Muscle layer of duodenum (tissue), 2 donors: ENCODE measurements around the gene CGB5.
"Not testable (repeated sequence)": the region's sequence is repeated elsewhere in the genome, so short reads cannot be mapped to it uniquely, and the experiment has no call there.

Experiments
- H3K27ac ChIP-seq: one replicate; pipeline ENCODE4 v1.7.0; 2013; ENCODE audit warnings: mild to moderate bottlenecking, low read length
- H3K27me3 ChIP-seq: one replicate; pipeline ENCODE4 v1.7.0; 2013; ENCODE audit warnings: low read depth, mild to moderate bottlenecking, control low read depth, low read length
- H3K36me3 ChIP-seq, 2 donors: one replicate each; pipeline ENCODE4 v1.7.0; 2013; ENCODE audit warnings: low read length in 2 of 2, control low read depth in 1 of 2, mild to moderate bottlenecking in 1 of 2; ENCODE audit not compliant: insufficient read depth in 2 of 2, control insufficient read depth in 1 of 2
- H3K4me1 ChIP-seq, 2 donors: one replicate each; pipeline ENCODE4 v1.7.0; 2013; ENCODE audit warnings: low read length in 2 of 2, mild to moderate bottlenecking in 2 of 2, control low read depth in 1 of 2, moderate library complexity in 1 of 2; ENCODE audit not compliant: insufficient read depth in 2 of 2, control insufficient read depth in 1 of 2
- H3K4me3 ChIP-seq, 2 donors: one replicate each; pipeline ENCODE4 v1.7.0; 2013; ENCODE audit warnings: low read length in 2 of 2, low read depth in 1 of 2, mild to moderate bottlenecking in 1 of 2
- H3K9me3 ChIP-seq, 2 donors: one replicate each; pipeline ENCODE4 v1.7.0; 2013; ENCODE audit warnings: low read length in 2 of 2, control low read depth in 1 of 2, mild to moderate bottlenecking in 1 of 2; ENCODE audit not compliant: control insufficient read depth in 1 of 2
- donor health status: healthy.

Gene CGB5

GRCh38 chr19:49064768-49065611 is 21.3 kb downstream of the CGB5 start, which contains the start of gene NTF4:
NTF4 (minus strand) TSS chr19:49064818; CDS start chr19:49061997, 2,821 bp downstream.
- Histone ChIP-seq H3K36me3 (no peaks in the 10 kb centered on the region), H3K27ac (no peak within 1 kb of the TSS), H3K9me3 (no peaks in the 10 kb centered on the region), H3K27me3 (peaks cover 10% of the 10 kb centered on the region), H3K4me1 (peaks cover 0 to 12% of the 10 kb centered on the region in 2 donors), H3K4me3 (no peak within 1 kb of the TSS)

- H3K9me3 ChIP-seq = no peaks in the 10 kb centered on the region
- peaks cover 10% of the 10 kb centered on the region for H3K27me3 ChIP-seq
- no peak overlapping the region for H3K27ac ChIP-seq
- peaks cover 0 to 12% of the 10 kb centered on the region in 2 donors for H3K4me1 ChIP-seq
- H3K36me3 ChIP-seq = no peaks in the 10 kb centered on the region
- no peak overlapping the region for H3K4me3 ChIP-seq
These were observed 22.4 kb downstream of the CGB5 start for GRCh38 chr19:49065905-49066512.

GRCh38 chr19:49067554-49067953 is 23.9 kb downstream of the CGB5 start:
- no peak overlapping the region for H3K4me3 ChIP-seq
- peaks cover 0 to 12% of the 10 kb centered on the region in 2 donors for H3K4me1 ChIP-seq
- H3K27ac ChIP-seq = no peak overlapping the region
- H3K9me3 ChIP-seq = no peaks in the 10 kb centered on the region
- H3K27me3 ChIP-seq = peaks cover 15% of the 10 kb centered on the region
- H3K36me3 ChIP-seq = no peaks in the 10 kb centered on the region

GRCh38 chr19:49069026-49069425 is 25.4 kb downstream of the CGB5 start:
- Histone ChIP-seq H3K27me3 (peaks cover 23% of the 10 kb centered on the region), H3K4me1 (peaks cover 0 to 12% of the 10 kb centered on the region in 2 donors), H3K9me3 (no peaks in the 10 kb centered on the region), H3K27ac (no peak overlapping the region), H3K4me3 (no peak overlapping the region), H3K36me3 (no peaks in the 10 kb centered on the region)

- Histone ChIP-seq H3K27ac (no peak overlapping the region), H3K9me3 (no peaks in the 10 kb centered on the region), H3K27me3 (peaks cover 18% of the 10 kb centered on the region), H3K4me1 (peaks cover 0 to under 1% of the 10 kb centered on the region in 2 donors), H3K36me3 (no peaks in the 10 kb centered on the region), H3K4me3 (no peak overlapping the region)
These were observed 26.8 kb downstream of the CGB5 start for GRCh38 chr19:49070416-49070815.

- Histone ChIP-seq H3K27ac (no peak overlapping the region), H3K36me3 (no peaks in the 10 kb centered on the region), H3K4me1 (no peaks in the 10 kb centered on the region), H3K9me3 (no peaks in the 10 kb centered on the region), H3K4me3 (no peak overlapping the region), H3K27me3 (peaks cover 17% of the 10 kb centered on the region)
These were observed 28.4 kb downstream of the CGB5 start for GRCh38 chr19:49071860-49072547.

GRCh38 chr19:49073514-49074378 is 30.1 kb downstream of the CGB5 start:
- Histone ChIP-seq H3K4me3 (no peak overlapping the region), H3K27ac (no peak overlapping the region), H3K27me3 (peaks cover 17% of the 10 kb centered on the region), H3K9me3 (no peaks in the 10 kb centered on the region), H3K4me1 (no peaks in the 10 kb centered on the region), H3K36me3 (no peaks in the 10 kb centered on the region)

- peaks cover 12% of the 10 kb centered on the region for H3K27me3 ChIP-seq
- not testable (repeated sequence) for H3K9me3 ChIP-seq, H3K36me3 ChIP-seq, H3K4me1 ChIP-seq, H3K27ac ChIP-seq, H3K4me3 ChIP-seq
These were observed 31.2 kb downstream of the CGB5 start for GRCh38 chr19:49074869-49075268.

GRCh38 chr19:49080392-49080791 is 36.7 kb downstream of the CGB5 start:
- Histone ChIP-seq H3K27ac (no peak overlapping the region), H3K4me3 (no peak overlapping the region), H3K9me3 (no peaks in the 10 kb centered on the region), H3K27me3 (no peaks in the 10 kb centered on the region), H3K36me3 (no peaks in the 10 kb centered on the region), H3K4me1 (no peaks in the 10 kb centered on the region)

- no peaks in the 10 kb centered on the region for H3K36me3 ChIP-seq
- no peak overlapping the region for H3K27ac ChIP-seq
- H3K9me3 ChIP-seq = no peaks in the 10 kb centered on the region
- H3K4me1 ChIP-seq = peaks cover 2 to 4% of the 10 kb centered on the region in 2 donors
- no peak overlapping the region for H3K4me3 ChIP-seq
- H3K27me3 ChIP-seq = no peaks in the 10 kb centered on the region
These were observed 37.6 kb downstream of the CGB5 start for GRCh38 chr19:49081273-49081672.
